Activated CD4-positive, alpha-beta T cell treated with anti-CD3 and anti-CD28 coated beads for 24 hours (primary cell): Measurements from ENCODE around the gene FAM13B.
"Not testable (repeated sequence)": the region's sequence is repeated elsewhere in the genome, so short reads cannot be mapped to it uniquely, and the experiment has no call there.

Experiments
- DNase-seq, 2 donors: peaks; one replicate each; pipeline ENCODE4 v3.0.0-alpha.2; 2020; ENCODE audit warnings: low read depth in 2 of 2

FAM13B gene

GRCh38 chr5:138035605-138036537 lies 3.0 kb upstream of the FAM13B start:
- peak in 1 of 2 donors; percentile 33 for DNase-seq

GRCh38 chr5:138033907-138034306 lies 1.0 kb upstream of the FAM13B start:
- no peak for DNase-seq

GRCh38 chr5:138033386-138033808 lies 518 bp upstream of the FAM13B start:
- DNase-seq, result peak in 1 of 2 donors; percentile 10

GRCh38 chr5:138032028-138032571 lies 779 bp downstream of the FAM13B start:
- DNase-seq, result no peak

- DNase-seq, result no peak
Observed at GRCh38 chr5:138029944-138030343, 2.9 kb downstream of the FAM13B start.

- no peak for DNase-seq
Observed at GRCh38 chr5:138029501-138029900, 3.4 kb downstream of the FAM13B start.

GRCh38 chr5:138028971-138029365 lies 3.9 kb downstream of the FAM13B start:
- DNase-seq, result no peak

- DNase-seq, result not testable (repeated sequence)
Observed at GRCh38 chr5:138028262-138028970, 4.5 kb downstream of the FAM13B start.

GRCh38 chr5:138026793-138027192 lies 6.1 kb downstream of the FAM13B start:
- not testable (repeated sequence) for DNase-seq

GRCh38 chr5:138025285-138025684 lies 7.6 kb downstream of the FAM13B start:
- no peak for DNase-seq

- no peak for DNase-seq
Observed at GRCh38 chr5:138024117-138024516, 8.8 kb downstream of the FAM13B start.

- DNase-seq, result no peak
Observed at GRCh38 chr5:138022912-138023311, 10.0 kb downstream of the FAM13B start.

GRCh38 chr5:138021771-138022170 lies 11.1 kb downstream of the FAM13B start:
- DNase-seq, result no peak

GRCh38 chr5:138018849-138019248 lies 14.0 kb downstream of the FAM13B start:
- no peak for DNase-seq

- DNase-seq, result no peak
Observed at GRCh38 chr5:138015916-138016315, 17.0 kb downstream of the FAM13B start.

- no peak for DNase-seq
Observed at GRCh38 chr5:138011991-138012390, 20.9 kb downstream of the FAM13B start.

GRCh38 chr5:138000102-138000723 lies 32.7 kb downstream of the FAM13B start:
- no peak for DNase-seq

- peak; percentile 0 to 3 for DNase-seq
Observed at GRCh38 chr5:137997726-137998213, 35.1 kb downstream of the FAM13B start.

GRCh38 chr5:137995749-137996128 lies 37.1 kb downstream of the FAM13B start:
- DNase-seq, result no peak

GRCh38 chr5:137995077-137995748 lies 37.7 kb downstream of the FAM13B start:
- no peak for DNase-seq

- DNase-seq, result no peak
Observed at GRCh38 chr5:137994556-137994955, 38.3 kb downstream of the FAM13B start.
